GM19239 (cell line): ENCODE results near the gene ZBTB49.
"Not testable (repeated sequence)": the region's sequence is repeated elsewhere in the genome, so short reads cannot be mapped to it uniquely, and the experiment has no call there.

Experiments used
- DNase-seq: peaks from one replicate; pipeline ENCODE4 v3.0.0; 2011; ENCODE audit warnings: low spot score; ENCODE audit not compliant: insufficient read length
- FAIRE-seq: peaks from 2 replicates; lab custom pipeline; 2011; peaks lifted over from hg19 to GRCh38; lab: Jason Lieb, UNC

The ZBTB49 gene

GRCh38 chr4:4289941-4290850, at the start of gene ZBTB49, which contains the start of gene LYAR:
Gene ZBTB49 (plus strand): TSS chr4:4290251. CDS start chr4:4299946, 9,695 bp downstream.
Gene LYAR (minus strand): TSS chr4:4290154. CDS start chr4:4283742, 6,412 bp downstream.
- DNase-seq (peak; percentile 96), FAIRE-seq (peak; percentile 94)

DNA sequence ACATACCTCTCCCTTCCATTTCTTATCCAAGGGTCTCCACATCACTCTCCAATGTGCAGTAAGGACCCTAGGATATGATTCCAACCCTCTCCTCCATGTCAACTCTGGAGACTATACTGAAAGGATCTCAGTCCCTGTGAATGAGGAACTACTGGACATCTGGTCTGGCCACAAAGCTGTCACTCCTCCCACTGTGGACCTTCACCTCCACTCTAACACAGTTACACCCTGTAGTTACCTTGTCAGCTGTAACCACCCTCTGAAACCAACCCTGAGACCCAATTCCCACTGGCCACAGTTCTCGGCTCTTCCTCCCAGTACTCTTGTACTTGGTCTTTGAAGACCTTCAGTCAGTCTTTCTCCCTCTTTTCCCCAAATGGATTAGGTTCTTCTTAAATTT, 44.9 kb upstream of the ZBTB49 start:
- DNase-seq (no peak), FAIRE-seq (no peak)

- FAIRE-seq: no peak
Measured at GRCh38 chr4:4247696-4248028, 42.4 kb upstream of the ZBTB49 start.

GRCh38 chr4:4248029-4248884, 41.8 kb upstream of the ZBTB49 start, which contains the start of gene TMEM128:
Gene TMEM128 (minus strand): TSS chr4:4248223. CDS start chr4:4248202, 21 bp downstream.
- FAIRE-seq: peak; percentile 94
- DNase-seq: peak; percentile 95

More at GRCh38 chr4:4247696-4248028, 42.4 kb upstream of the ZBTB49 start:
- DNase-seq: no peak

DNA sequence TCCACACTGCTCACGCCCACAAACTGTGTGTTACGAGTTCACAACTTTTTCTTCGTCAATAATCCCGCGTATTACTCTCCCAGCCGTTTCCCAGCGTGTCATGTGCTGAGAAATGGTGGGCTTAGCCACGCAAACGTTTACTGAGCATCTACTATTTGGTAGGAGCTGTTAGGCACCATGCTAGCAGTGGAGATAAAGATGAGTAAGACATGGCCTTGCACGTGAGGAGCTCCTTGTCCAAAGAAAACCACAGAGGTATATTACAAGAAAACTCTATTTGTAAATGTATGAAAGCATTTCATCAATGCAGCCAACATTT, 41.2 kb upstream of the ZBTB49 start:
- FAIRE-seq: peak; percentile 62
- DNase-seq: no peak

DNA sequence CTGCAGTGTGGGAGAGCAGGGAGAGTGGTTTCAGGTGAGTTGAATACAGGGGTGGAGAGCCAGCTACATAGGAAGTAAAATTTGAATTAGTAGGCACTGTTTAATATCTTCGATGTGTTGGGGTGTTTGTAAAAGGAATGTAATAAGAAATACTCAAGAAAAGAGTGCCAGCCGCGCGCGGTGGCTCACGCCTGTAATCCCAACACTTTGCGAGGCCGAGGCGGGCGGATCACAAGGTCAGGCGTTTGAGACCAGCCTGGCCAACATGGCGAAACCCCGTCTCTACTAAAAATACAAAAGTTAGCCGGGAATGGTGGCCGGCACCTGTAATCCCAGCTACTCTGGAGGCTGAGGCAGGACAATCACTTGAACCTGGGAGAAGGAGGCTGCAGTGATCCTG, 40.7 kb upstream of the ZBTB49 start:
- not testable (repeated sequence) for DNase-seq, FAIRE-seq

DNA sequence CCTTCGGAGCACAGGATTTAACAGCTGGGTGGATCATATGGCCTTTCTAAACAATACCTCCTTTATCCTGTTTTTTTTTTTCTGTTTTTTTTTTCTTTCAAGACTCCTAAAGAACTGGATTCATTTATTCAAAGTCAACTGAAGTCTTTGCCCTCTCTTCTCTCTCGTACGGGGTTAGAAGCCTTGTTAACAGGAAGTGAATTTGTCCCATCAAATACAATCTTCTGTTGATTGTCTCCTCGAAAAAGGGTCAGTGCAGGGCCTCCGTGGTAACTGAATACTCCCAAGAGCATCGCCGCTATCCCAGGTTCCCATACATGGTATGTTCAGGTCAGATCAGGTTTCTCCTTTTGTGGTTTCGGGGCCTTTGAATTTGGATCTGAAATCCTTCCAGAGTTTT, 40.2 kb upstream of the ZBTB49 start:
- DNase-seq (no peak), FAIRE-seq (no peak)

GRCh38 chr4:4254199-4254598, 35.9 kb upstream of the ZBTB49 start:
- FAIRE-seq: no peak
- no peak for DNase-seq

GRCh38 chr4:4254666-4255065, 35.4 kb upstream of the ZBTB49 start:
- DNase-seq (no peak), FAIRE-seq (no peak)

GRCh38 chr4:4256799-4257198, 33.3 kb upstream of the ZBTB49 start:
- FAIRE-seq (no peak), DNase-seq (no peak)

DNA sequence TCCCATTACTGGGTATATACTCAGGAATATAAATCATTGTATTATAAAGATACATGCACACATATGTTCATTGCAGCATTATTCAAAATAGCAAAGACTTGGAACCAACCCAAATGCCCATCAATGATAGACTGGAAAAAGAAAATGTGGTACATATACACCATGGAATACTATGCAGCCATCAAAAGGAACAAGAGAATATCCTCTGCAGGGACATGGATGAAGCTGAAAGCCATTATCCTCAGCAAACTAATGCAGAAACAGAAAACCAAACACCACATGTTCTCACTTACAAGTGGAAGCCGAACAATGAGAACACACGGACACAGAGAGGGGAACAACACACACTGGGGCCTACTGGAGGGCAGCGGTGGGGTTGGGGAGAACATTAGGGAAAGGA, 32.3 kb upstream of the ZBTB49 start:
- DNase-seq, FAIRE-seq: not testable (repeated sequence)

DNA sequence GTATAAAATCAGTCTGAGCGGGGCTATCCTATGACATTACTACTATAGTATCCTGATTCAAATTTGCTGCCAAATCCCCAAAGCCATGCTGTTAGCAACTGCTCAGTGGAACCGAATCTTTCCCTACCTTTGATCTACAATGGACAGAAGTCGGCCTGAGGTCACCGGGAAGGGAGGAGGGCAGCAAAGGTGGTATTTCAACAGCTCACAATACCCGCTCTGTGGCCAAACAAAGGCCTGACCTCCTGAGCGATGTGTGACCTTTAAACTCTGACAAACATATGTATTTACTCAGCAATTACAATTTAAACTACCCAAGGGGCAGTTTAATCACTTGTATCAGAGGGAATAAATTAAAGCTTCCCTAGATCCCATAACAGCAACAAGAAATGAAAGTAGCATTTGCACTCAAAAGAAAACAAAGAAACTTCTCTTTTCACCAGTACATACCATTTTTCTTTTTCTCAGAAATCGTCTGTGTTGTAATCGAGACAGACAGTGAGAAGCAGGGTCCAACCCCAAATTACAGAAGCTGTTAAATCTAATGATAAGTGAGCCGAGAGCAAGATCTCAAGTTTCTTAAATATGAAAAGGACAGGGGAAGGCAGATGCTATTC, 30.5 kb upstream of the ZBTB49 start:
- FAIRE-seq (no peak), DNase-seq (no peak)

DNA sequence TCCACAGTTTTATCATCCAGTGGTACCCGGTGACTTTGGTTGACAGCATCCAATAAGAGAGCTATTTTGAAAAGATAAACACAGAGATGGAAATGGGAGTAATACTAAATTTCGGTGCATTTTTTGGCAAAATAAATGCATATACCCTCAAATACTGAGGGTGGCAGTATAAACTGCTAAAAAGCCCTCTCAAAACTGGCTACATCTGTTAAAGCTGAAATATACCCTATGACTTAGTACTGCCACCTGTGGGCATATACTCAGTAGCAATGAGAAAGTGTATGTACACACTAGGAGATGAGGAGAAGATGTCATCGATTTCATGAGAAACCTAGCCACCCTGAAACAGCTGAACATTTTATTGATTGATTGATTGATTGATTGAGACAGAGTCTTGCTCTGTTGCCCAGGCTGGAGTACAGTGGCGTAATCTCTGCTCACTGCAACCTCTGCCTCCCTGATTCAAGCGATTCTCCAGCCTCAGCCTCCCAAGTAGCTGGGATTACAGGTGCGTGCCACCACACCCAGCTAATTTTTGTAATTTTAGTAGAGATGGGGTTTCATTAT, 29.8 kb upstream of the ZBTB49 start:
- DNase-seq: no peak

GRCh38 chr4:4267981-4268380, 22.1 kb upstream of the ZBTB49 start:
- FAIRE-seq (no peak), DNase-seq (no peak)

More for the DNA sequence above, 29.8 kb upstream of the ZBTB49 start:
- no peak for FAIRE-seq

- DNase-seq (no peak), FAIRE-seq (no peak)
Measured at GRCh38 chr4:4268776-4269175, 21.3 kb upstream of the ZBTB49 start.

GRCh38 chr4:4269331-4269731, 20.7 kb upstream of the ZBTB49 start:
- no peak for DNase-seq
- FAIRE-seq: no peak

- no peak for DNase-seq
- FAIRE-seq: no peak
Measured at GRCh38 chr4:4269856-4270255, 20.2 kb upstream of the ZBTB49 start.

GRCh38 chr4:4270529-4270928, 19.5 kb upstream of the ZBTB49 start:
- no peak for DNase-seq

GRCh38 chr4:4271912-4272311, 18.1 kb upstream of the ZBTB49 start:
- FAIRE-seq: no peak
- DNase-seq: no peak

More at GRCh38 chr4:4270529-4270928, 19.5 kb upstream of the ZBTB49 start:
- no peak for FAIRE-seq

DNA sequence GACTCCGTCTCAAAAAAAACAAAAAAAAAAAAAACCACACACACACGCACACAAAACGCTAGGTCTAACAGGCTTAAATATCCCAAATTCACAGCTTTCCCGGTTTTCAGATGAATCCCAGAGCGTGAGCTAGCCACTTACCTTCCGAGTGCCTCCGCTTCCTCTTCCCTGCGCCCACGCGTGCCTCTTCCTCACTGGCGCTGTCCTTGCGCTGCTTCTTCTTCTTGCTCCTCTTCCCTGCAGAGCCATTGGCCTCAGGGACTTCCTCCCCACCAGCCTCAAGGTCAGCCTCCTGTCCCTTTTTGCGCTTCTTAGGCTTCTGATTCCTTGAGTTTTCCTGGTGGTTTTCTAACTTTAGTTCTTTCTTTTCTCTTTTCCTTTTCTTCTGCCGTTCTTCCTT, 15.8 kb upstream of the ZBTB49 start:
- FAIRE-seq (no peak), DNase-seq (no peak)
